HepG2 (cell line): ENCODE data around the gene CSNK1D. TPM values are rescaled to one million over a fixed set of nuclear protein-coding genes. Genes with fewer than 3 reads are reported as not detected.

Experiments
- BRF2 ChIP-seq: sonication (generic); formaldehyde crosslinking; IDR thresholded peaks from 2 replicates; pipeline ENCODE4 v1.8.1; 2022; ENCODE audit warnings: mild to moderate bottlenecking, missing genetic modification reagents
- FOXA3 ChIP-seq: IDR thresholded peaks from 2 replicates; pipeline ENCODE4 v1.6.1; 2016; ENCODE audit warnings: missing genetic modification reagents, missing compliant biosample characterization
- GTF2F1 ChIP-seq: fragments of 150-350 bp; IDR thresholded peaks from 2 replicates; pipeline ENCODE4 v1.6.1; 2014; ENCODE audit warnings: low read length
- GZF1 ChIP-seq: sonication (generic); formaldehyde crosslinking; IDR thresholded peaks from 2 replicates; pipeline ENCODE4 v1.5.1; 2020; ENCODE audit warnings: mild to moderate bottlenecking, missing genetic modification reagents
- KAT7 ChIP-seq: IDR thresholded peaks from 2 replicates; pipeline ENCODE4 v1.6.1; 2018; ENCODE audit warnings: borderline replicate concordance, missing compliant biosample characterization
- MLLT10 ChIP-seq: sonication (generic); formaldehyde crosslinking; IDR thresholded peaks from 2 replicates; pipeline ENCODE4 v1.4.0; 2020; ENCODE audit warnings: missing genetic modification reagents
- NFIC ChIP-seq: IDR thresholded peaks from 2 replicates; pipeline ENCODE4 v1.6.1; 2012; ENCODE audit warnings: mild to moderate bottlenecking, low read length, inconsistent platforms
- SNAI1 ChIP-seq: sonication (generic); formaldehyde crosslinking; IDR thresholded peaks from 2 replicates; pipeline ENCODE4 v1.5.0; 2020; ENCODE audit warnings: mild to moderate bottlenecking, missing genetic modification reagents, borderline replicate concordance
- SPEN ChIP-seq: sonication (generic); formaldehyde crosslinking; IDR thresholded peaks from 2 replicates; pipeline ENCODE4 v1.5.1; 2020; ENCODE audit warnings: low read depth, mild to moderate bottlenecking, missing genetic modification reagents
- TEF ChIP-seq: sonication (generic); formaldehyde crosslinking; IDR thresholded peaks from 2 replicates; pipeline ENCODE4 v1.5.0; 2020; ENCODE audit warnings: missing genetic modification reagents
- ZNF3 ChIP-seq: IDR thresholded peaks from 2 replicates; pipeline ENCODE4 v1.7.0; 2017; ENCODE audit warnings: inconsistent platforms
- ZNF607 ChIP-seq: sonication (generic); formaldehyde crosslinking; IDR thresholded peaks from 2 replicates; pipeline ENCODE4 v1.5.1; 2020; ENCODE audit warnings: missing genetic modification reagents, mild to moderate bottlenecking, borderline replicate concordance
- ZNF639 ChIP-seq: conservative IDR thresholded peaks from 2 replicates; pipeline ENCODE4 v1.6.1; 2018; ENCODE audit warnings: missing genetic modification reagents
- polyA plus RNA-seq, 8 experiments: library from polyadenylated mRNA; depleted of rRNA in 3 of 8; stranded (reverse) in 7 of 8; unstranded in 1 of 8; fragments of >200 nt; fragmentation: Illumina TruSeq in 4 of 8; extraction: Trizol in 4 of 8; gene quantifications; 2 replicates each; pipeline versions ENCODE4 v1.2.1 to v1.2.3, GENCODE V29; 2011 to 2016; ENCODE audit warnings: low read depth in 4 of 8, missing spikeins in 1 of 8, mixed read lengths in 1 of 8; ENCODE audit not compliant: insufficient read depth in 1 of 8
- total RNA-seq, 5 experiments: library from RNA; depleted of rRNA; stranded (reverse); fragments of >200 nt; fragmentation: Illumina TruSeq; extraction: Trizol; gene quantifications; 2 replicates each; pipeline ENCODE4 v1.2.3, GENCODE V29; 2016; ENCODE audit warnings: low read depth in 1 of 5
- TF ChIP-seq, protein P1 (sequence below): sonication (generic); IDR thresholded peaks from 2 replicates; pipeline ENCODE4 v1.6.1; 2016; ENCODE audit warnings: low read depth, borderline replicate concordance
- TF ChIP-seq, protein P2 (sequence below): fragments of 450-650 bp; IDR thresholded peaks from 2 replicates; pipeline ENCODE4 v1.6.1; 2016
- TF ChIP-seq, protein P3 (sequence below): sonication (generic); formaldehyde crosslinking; IDR thresholded peaks from 2 replicates; pipeline ENCODE4 v1.9.0; 2021; ENCODE audit warnings: mild to moderate bottlenecking, missing genetic modification reagents

The CSNK1D gene
- total and polyA plus RNA-seq, 2 of the 13 experiments (the other 11 are each of a cell fraction or from before 2014, with no cell fraction given) = 31.5 to 128 TPM

DNA sequence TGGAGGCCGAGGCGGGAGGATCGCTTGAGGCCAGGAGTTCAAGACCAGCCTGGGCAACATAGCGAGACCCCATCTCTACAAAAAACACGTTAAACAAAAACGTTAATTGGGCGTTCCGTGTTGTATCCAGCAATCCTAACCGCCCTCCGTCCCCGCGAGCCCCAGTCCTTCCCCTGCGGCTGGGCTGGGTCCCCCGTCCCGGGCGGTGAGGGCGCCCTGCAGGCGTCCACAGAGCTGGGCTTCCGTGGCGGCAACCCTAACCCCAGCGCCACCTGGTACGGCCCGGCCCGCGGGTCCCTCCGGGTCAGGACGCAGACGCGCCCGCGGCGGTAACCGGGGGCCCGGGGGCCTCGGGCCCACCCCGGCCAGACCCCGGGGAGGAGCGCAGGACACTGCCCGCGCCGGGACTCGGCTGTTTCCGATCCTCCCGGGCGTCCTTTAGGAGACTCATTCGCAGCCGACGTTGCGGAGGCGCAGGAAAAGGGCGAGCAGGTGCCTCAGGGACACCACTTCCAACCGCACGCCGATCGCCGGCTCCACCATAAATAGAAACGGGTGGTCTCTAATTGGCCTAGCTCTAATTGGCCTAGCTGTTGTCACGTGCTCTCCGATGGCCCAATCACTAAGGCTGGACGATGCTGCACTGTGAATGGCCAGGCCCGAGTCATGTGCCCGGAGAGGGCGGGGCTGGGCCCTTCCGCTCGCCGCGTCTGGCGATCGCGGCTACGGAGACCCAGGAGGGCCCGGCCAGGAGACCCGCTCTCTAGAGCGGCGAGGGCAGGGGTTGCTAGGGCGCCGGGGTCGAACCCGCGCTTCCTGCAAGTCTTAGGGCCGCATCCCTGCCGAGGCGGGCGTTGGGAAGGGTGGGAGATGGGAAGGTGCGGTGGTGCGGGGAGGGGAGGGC, 19.0 kb upstream of the CSNK1D start (continued):
- TF ChIP-seq GZF1 (CRISPR knock-in tag) (0 out of 2 replicates have a peak, but pooled peaks have one; percentile 49), KAT7 (CRISPR knock-in tag) (no peak), MLLT10 (CRISPR knock-in tag) (no peak), ZNF639 (CRISPR knock-in tag) (0 out of 2 replicates have a peak, but pooled peaks have one; percentile 48), ZNF607 (CRISPR knock-in tag) (peak; percentile 68), SNAI1 (no peak), NFIC (no peak), FOXA3 (peak; percentile 49; the same call in 1 of the 2 replicates), SPEN (CRISPR knock-in tag) (peak; percentile 77), GTF2F1 (peak; percentile 90), TEF (0 out of 2 replicates have a peak, but pooled peaks have one; percentile 31), BRF2 (peak; percentile 83), ZNF3 (CRISPR knock-in tag) (0 out of 2 replicates have a peak, but pooled peaks have one; percentile 36)
- TF ChIP-seq, protein P1, sequence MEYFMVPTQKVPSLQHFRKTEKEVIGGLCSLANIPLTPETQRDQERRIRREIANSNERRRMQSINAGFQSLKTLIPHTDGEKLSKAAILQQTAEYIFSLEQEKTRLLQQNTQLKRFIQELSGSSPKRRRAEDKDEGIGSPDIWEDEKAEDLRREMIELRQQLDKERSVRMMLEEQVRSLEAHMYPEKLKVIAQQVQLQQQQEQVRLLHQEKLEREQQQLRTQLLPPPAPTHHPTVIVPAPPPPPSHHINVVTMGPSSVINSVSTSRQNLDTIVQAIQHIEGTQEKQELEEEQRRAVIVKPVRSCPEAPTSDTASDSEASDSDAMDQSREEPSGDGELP = no peak
- TF ChIP-seq, protein P2, sequence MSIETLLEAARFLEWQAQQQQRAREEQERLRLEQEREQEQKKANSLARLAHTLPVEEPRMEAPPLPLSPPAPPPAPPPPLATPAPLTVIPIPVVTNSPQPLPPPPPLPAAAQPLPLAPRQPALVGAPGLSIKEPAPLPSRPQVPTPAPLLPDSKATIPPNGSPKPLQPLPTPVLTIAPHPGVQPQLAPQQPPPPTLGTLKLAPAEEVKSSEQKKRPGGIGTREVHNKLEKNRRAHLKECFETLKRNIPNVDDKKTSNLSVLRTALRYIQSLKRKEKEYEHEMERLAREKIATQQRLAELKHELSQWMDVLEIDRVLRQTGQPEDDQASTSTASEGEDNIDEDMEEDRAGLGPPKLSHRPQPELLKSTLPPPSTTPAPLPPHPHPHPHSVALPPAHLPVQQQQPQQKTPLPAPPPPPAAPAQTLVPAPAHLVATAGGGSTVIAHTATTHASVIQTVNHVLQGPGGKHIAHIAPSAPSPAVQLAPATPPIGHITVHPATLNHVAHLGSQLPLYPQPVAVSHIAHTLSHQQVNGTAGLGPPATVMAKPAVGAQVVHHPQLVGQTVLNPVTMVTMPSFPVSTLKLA = peak; percentile 82
- TF ChIP-seq, protein P3, sequence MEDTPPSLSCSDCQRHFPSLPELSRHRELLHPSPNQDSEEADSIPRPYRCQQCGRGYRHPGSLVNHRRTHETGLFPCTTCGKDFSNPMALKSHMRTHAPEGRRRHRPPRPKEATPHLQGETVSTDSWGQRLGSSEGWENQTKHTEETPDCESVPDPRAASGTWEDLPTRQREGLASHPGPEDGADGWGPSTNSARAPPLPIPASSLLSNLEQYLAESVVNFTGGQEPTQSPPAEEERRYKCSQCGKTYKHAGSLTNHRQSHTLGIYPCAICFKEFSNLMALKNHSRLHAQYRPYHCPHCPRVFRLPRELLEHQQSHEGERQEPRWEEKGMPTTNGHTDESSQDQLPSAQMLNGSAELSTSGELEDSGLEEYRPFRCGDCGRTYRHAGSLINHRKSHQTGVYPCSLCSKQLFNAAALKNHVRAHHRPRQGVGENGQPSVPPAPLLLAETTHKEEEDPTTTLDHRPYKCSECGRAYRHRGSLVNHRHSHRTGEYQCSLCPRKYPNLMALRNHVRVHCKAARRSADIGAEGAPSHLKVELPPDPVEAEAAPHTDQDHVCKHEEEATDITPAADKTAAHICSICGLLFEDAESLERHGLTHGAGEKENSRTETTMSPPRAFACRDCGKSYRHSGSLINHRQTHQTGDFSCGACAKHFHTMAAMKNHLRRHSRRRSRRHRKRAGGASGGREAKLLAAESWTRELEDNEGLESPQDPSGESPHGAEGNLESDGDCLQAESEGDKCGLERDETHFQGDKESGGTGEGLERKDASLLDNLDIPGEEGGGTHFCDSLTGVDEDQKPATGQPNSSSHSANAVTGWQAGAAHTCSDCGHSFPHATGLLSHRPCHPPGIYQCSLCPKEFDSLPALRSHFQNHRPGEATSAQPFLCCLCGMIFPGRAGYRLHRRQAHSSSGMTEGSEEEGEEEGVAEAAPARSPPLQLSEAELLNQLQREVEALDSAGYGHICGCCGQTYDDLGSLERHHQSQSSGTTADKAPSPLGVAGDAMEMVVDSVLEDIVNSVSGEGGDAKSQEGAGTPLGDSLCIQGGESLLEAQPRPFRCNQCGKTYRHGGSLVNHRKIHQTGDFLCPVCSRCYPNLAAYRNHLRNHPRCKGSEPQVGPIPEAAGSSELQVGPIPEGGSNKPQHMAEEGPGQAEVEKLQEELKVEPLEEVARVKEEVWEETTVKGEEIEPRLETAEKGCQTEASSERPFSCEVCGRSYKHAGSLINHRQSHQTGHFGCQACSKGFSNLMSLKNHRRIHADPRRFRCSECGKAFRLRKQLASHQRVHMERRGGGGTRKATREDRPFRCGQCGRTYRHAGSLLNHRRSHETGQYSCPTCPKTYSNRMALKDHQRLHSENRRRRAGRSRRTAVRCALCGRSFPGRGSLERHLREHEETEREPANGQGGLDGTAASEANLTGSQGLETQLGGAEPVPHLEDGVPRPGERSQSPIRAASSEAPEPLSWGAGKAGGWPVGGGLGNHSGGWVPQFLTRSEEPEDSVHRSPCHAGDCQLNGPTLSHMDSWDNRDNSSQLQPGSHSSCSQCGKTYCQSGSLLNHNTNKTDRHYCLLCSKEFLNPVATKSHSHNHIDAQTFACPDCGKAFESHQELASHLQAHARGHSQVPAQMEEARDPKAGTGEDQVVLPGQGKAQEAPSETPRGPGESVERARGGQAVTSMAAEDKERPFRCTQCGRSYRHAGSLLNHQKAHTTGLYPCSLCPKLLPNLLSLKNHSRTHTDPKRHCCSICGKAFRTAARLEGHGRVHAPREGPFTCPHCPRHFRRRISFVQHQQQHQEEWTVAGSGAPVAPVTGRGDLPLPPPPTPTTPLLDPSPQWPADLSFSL (CRISPR knock-in tag) = no peak
